ENCODE data around the gene FAU.

DNA sequence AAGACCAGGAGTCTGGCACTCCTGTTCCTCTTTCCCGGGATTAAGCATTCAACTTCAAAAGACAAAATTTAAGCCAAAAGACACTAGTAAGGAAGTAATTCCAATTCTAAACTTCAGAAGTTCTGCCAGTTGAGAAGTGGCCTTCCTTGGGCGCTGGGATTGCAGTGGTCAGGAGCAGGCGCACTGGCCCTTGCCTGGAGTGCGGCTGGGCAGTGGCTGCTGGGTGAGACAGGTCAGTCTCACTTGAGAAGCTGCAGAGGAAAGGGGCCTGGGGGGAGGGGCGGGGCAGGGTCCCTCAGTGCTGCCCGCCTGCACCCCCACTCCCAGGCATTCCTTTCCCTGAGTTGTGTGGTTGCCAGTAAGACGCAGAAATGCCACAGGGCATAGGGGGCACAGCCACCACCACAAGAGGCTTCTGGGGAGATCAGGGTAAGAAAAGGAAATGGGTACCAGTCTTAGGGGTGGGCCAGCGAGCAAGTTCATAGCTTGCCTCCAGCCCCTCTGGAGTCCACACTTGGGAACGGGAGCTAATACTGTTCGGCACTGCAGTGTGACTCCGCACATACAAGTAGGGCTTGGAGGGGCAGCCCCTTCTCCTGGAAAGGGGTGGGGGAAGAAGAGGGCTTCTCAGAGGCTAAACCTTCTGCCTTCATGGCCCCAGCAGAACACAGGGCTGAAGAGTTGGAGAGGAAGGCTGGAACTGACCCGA is 5.7 kb upstream of the FAU start:
- TF ChIP-seq POLR2A (IDR thresholded peaks at IDR 0.05; ENCODE audit: low read depth) (no peak), POLR2AphosphoS5 (IDR thresholded peaks at IDR 0.05) (no peak), EP300 (IDR thresholded peaks at IDR 0.05) (no peak)
- TF ChIP-seq, protein P1, sequence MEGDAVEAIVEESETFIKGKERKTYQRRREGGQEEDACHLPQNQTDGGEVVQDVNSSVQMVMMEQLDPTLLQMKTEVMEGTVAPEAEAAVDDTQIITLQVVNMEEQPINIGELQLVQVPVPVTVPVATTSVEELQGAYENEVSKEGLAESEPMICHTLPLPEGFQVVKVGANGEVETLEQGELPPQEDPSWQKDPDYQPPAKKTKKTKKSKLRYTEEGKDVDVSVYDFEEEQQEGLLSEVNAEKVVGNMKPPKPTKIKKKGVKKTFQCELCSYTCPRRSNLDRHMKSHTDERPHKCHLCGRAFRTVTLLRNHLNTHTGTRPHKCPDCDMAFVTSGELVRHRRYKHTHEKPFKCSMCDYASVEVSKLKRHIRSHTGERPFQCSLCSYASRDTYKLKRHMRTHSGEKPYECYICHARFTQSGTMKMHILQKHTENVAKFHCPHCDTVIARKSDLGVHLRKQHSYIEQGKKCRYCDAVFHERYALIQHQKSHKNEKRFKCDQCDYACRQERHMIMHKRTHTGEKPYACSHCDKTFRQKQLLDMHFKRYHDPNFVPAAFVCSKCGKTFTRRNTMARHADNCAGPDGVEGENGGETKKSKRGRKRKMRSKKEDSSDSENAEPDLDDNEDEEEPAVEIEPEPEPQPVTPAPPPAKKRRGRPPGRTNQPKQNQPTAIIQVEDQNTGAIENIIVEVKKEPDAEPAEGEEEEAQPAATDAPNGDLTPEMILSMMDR (IDR thresholded peaks at IDR 0.05) = no peak

All from esophagus muscularis mucosa (tissue), 4 donors.